ENCODE results near the gene TIMM21.
A peak's percentile ranks its signal among the peaks of the same experiment; 100 is the strongest.

Gene TIMM21

GRCh38 chr18:74148543-74149070, 284 bp downstream of the TIMM21 start:
- no peak for DNase-seq

DNA sequence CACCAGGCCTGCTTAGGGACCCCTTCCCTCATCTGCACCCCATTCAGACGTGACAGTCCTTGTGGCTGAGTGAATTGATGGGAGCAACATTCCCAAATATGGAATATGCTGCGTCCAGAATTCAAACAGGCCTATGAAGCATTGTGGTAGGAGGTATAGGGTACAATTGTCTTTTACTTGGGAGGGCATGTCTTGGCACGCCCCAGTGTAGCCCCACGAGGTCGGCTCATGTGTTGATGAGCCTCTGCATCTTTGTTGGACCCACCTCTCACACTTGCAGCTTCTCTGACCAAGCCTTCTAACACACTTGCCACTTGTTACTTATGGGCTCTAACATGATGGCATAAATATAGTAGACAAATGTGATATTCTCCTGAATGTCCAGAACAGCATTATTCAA, 1.6 kb downstream of the TIMM21 start:
- no peak for DNase-seq

DNA sequence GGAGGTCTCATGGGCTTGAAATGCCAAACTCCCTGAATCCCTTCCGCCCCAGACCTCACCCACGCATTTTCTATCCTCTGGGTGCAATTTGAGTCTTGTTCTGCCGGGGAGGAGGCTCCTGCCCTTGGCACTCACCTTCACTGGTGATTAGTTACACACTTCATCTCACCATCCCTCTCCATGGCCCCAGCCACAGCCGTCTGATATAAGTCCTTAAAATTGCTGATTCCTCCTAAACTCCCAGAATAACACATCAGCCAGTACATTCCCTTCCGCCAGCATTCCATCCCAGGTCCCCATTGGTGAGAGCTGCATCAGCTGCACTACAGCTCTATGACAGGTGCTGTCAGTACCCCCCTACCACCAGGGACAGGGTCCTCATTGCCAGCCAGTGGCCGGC, 3.9 kb downstream of the TIMM21 start:
- no peak for DNase-seq

- no peak for DNase-seq
Observed at GRCh38 chr18:74152857-74153256, 4.5 kb downstream of the TIMM21 start.

DNA sequence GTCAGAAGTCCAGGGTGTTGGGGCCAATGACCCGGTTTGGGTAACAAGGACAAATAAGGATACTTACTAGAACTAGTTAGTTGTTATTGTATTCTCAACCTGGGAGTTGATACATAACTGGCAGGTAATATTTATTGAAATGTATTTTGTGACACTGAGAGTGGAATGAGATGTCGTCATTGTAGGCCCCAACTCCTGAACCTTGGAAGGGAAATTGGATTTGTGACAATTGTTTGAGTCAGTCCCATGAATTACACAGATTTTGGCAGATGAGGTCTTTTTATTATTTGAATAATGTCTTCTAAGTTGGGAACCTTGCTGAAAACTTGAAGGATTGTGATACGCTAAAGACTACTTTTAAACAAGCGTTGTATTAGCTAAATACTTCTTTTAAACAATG, 5.1 kb downstream of the TIMM21 start:
- no peak for DNase-seq

- DNase-seq, result no peak
Observed at GRCh38 chr18:74153793-74154192, 5.5 kb downstream of the TIMM21 start.

DNA sequence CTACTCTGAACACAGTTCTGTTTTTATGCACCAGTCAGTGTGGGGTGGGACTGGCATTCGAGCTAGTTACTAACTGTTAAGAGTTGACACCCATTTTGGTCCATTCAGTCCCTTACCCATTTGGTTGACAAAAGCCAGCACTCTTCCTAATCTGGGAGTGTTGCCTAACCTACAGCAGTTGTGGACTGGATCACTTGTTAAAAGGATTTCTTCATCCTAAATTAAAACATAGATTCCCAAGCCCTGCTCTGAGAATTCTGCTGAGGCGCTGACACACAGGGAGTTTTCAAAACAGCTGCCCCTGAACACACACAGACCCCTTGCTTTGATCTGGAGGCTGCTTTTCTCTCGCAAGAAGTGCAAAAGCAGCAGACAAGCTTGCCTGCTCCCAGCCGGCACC, 6.4 kb downstream of the TIMM21 start:
- no peak for DNase-seq

GRCh38 chr18:74155276-74155675, 7.0 kb downstream of the TIMM21 start:
- DNase-seq, result no peak

DNA sequence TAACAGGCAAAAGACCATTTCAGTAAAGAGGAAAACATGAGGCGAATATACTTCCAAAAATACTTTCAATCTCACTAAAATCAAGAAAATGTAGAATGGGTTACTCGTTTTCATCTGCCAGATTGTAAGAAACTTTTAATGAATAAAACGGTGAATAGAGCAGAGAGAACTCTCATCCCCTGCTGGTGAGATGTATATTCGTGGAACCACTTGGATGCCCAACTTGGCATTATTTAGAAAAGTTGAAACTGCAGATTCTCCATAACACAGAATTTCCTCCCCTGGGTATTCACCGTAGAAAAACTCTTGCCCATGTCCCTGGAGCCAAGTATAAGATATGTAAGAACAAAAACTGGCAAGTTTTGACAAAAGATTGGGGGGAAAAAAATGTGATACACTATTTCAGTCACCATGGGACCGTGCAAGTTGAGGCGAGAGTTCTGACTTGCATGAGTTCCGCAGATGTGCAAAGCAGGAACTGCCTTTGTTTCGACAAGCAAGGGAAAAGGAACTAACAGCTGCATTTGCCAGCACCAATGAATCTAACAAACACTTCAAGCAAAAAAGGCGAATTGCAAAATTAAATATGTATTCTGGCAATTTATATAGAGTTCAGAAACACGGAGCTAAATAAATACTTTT, 14.8 kb downstream of the TIMM21 start:
- no peak for DNase-seq

DNA sequence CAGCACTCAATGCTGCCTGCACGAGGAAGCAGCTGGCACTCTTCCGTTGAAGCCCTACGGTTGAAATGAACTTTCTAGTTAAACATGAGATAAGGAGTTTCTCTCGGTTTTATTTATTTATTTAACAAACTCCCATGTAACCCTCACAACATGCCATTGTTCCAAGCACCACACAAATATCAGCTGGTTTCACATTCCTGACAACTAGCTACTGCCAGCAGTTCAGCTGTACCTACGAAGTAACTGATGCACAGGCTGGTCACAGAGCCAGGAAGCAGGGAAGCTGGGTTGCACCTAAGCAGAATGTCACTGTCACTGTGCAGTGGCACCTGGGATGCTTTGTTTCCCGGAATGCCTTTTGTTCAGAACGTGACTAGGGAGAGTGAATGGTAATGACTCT, 18.1 kb downstream of the TIMM21 start:
- DNase-seq, result peak; percentile 51

- DNase-seq, result no peak
Observed at GRCh38 chr18:74171910-74172606, 23.7 kb downstream of the TIMM21 start.

DNA sequence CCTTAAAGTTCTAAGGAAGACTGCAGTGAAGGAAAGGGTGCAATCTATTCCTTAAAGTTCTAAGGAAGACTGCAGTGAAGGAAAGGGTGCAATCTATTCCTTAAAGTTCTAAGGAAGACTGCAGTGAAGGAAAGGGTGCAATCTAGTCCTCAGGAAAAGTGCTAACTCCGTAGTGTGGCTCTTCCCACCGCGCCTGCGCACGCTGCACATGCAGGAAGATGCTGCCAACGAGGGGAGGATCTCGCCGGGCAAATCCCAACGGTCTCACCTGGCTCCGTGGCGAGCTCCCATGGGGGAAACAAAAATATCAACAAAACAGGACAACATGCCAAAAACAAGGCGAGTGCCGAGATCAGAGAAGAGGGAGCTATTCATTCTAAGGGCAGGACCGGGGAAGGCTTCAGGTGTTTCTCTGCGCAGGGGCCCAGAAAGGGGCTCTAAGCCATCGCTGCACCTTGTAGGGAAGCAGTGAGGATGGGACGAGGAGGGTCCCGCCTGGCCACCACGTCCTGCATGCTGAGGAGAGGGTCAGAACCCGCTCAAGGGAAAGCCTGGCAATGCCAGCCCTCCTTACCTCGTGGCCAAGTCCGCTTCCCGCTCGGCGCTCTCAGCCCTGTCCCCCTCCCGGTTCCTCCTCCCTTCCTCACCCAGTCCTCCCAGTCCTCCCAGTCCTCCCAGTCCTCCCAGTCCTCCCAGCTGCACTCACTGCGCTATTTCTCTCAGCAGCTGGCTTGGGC, 24.5 kb downstream of the TIMM21 start:
- DNase-seq, result no peak

DNA sequence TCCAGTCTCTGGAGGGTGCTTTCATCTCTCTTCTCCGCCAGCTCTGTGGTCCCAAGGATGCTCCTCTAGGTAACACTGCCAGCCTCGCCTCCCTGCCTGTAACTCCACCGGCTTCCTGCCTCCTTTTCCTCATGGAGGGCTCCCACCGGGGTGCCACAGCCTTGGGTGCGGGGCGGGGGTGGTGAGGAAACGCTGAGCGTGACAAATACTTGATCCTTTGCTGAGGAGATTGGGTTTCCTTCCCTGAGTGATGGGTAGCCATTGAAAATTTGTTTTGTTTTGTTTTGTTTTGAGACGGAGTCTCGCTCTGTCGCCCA, 25.1 kb downstream of the TIMM21 start:
- DNase-seq, result no peak

DNA sequence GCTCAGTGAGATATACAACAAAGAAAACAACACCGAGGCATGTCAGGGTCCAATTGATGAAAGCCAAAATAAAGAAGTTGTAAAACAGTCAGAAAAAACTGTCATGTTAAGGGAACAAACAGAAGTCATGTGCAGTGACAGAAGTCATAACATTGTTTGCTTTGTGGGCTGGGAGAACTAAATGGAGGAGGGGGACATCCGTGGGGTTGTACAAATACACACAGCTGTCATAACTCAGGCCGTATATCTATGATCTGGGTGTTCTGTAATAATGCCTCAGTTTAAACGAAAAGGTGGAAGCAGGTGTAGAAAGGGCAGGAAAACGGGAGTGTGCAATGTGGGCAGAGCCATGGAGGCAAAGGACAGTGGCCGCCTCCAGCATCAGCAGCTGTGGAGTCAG, 27.3 kb downstream of the TIMM21 start:
- peak; percentile 75 for DNase-seq

GRCh38 chr18:74178884-74179283, 30.6 kb downstream of the TIMM21 start:
- no peak for DNase-seq

GRCh38 chr18:74179623-74180199, 31.4 kb downstream of the TIMM21 start:
- DNase-seq, result no peak

- no peak for DNase-seq
Observed at GRCh38 chr18:74182335-74182734, 34.0 kb downstream of the TIMM21 start.

- peak; percentile 97 for DNase-seq
Observed at GRCh38 chr18:74183130-74183529, 34.8 kb downstream of the TIMM21 start.

DNA sequence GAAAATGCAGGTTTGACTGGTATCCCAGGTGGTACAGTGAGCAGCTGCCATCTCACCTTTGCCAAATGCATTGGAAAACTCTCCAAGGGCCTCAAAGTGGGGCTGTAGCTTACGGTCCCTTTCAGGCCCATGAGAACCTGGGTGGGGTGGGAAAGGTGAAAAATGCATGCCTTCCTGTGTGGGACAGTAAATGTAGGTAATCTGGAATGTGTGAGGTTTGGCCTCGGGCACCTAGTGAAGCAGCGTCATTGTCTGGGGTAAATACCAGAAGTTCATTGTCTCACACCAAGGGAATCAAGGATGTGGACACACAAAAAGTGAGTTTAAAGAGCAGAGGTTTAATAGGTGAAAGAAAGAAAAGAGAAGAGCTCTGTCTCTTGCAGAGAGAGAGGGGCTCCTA, 36.6 kb downstream of the TIMM21 start:
- DNase-seq, result no peak

DNA sequence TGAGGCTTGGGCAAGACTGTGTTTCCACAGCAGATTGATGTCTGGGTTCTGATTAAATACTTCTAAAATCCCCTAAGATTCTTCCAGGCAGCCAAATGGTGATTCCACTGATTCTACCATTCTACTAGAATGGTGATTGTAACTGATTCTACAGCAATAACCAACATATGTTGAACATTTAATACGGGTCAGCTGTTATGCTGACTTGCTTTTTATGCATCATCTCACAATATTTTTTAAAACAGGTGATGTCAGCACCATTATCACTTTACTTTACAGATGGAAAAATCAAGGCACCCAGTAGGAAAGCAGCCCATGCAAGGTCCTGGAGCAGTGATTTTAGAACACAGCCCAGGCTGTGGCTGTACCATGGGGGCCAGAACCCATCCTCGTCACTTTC, 37.5 kb downstream of the TIMM21 start:
- no peak for DNase-seq

GRCh38 chr18:74186661-74187060, 38.3 kb downstream of the TIMM21 start:
- no peak for DNase-seq

DNA sequence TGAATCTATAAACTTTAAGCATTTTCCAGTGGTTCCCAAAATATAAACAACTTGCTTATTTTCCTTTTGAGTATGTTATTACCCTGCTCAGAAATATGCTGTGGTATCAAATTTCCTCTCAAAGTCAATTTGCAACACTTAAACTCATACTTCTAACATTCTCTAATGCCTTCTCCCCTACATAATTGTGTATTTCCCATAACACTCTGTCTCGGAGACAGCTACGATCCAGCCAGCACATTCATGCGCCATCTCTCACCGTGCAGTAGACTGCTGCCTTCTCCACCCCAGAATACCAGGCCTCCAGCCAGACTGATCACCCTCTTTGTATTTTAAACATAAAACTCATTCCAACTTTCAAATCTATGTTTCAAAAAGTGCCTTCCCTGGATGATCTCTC, 41.8 kb downstream of the TIMM21 start:
- no peak for DNase-seq

DNA sequence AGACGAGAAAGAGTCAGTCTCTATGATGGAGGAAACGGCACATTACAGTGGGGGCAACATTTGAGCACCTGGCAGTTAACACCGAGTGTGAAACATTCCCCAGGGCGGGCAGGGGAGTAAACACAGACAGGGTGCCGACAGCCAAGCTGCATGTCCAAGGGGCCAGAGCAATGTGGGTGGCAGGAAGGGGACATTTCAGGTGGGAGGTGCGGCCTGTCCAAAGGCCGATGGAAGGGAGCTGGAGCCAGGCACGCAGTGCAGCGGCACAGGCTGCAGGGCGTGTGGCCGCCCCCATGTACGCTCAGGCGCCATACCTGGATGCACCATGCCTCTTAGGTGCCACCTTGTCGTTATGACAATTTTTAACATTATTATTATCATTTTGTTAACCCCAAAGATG, 43.3 kb downstream of the TIMM21 start:
- DNase-seq, result no peak

- no peak for DNase-seq
Observed at GRCh38 chr18:74194691-74195090, 46.4 kb downstream of the TIMM21 start.
